Measurements from ENCODE around the gene VDR.
"Not testable (repeated sequence)": the region's sequence is repeated elsewhere in the genome, so short reads cannot be mapped to it uniquely, and the experiment has no call there.

Gene VDR

GRCh38 chr12:47824635-47825034 lies 80.2 kb downstream of the VDR start:
- no peak for DNase-seq

GRCh38 chr12:47824198-47824597 lies 80.6 kb downstream of the VDR start:
- DNase-seq: no peak

GRCh38 chr12:47823422-47824086 lies 81.2 kb downstream of the VDR start:
- no peak for DNase-seq

- DNase-seq: no peak
Measured at GRCh38 chr12:47822863-47823262, 81.9 kb downstream of the VDR start.

GRCh38 chr12:47822401-47822800 lies 82.4 kb downstream of the VDR start:
- DNase-seq: no peak

GRCh38 chr12:47821346-47821706 lies 83.5 kb downstream of the VDR start:
- DNase-seq: no peak

- no peak for DNase-seq
Measured at GRCh38 chr12:47820631-47821345, 84.0 kb downstream of the VDR start.

GRCh38 chr12:47819896-47820630 lies 84.7 kb downstream of the VDR start, which contains the start of gene HDAC7:
Gene HDAC7, minus strand, starts transcription at chr12:47819903. Its CDS starts 118 bp downstream, at chr12:47819785.
- no peak for DNase-seq

GRCh38 chr12:47819138-47819895 lies 85.5 kb downstream of the VDR start:
- DNase-seq: no peak

- no peak for DNase-seq
Measured at GRCh38 chr12:47818467-47819137, 86.2 kb downstream of the VDR start.

- DNase-seq: no peak
Measured at GRCh38 chr12:47818007-47818376, 86.8 kb downstream of the VDR start.

- no peak for DNase-seq
Measured at GRCh38 chr12:47817272-47818006, 87.4 kb downstream of the VDR start.

- no peak for DNase-seq
Measured at GRCh38 chr12:47816403-47817271, 88.2 kb downstream of the VDR start.

- DNase-seq: not testable (repeated sequence)
Measured at GRCh38 chr12:47815447-47815846, 89.3 kb downstream of the VDR start.

GRCh38 chr12:47814539-47815170 lies 90.1 kb downstream of the VDR start:
- no peak for DNase-seq

GRCh38 chr12:47813511-47814196 lies 91.1 kb downstream of the VDR start:
- DNase-seq: no peak

GRCh38 chr12:47812797-47813510 lies 91.8 kb downstream of the VDR start:
- no peak for DNase-seq

- DNase-seq: no peak
Measured at GRCh38 chr12:47811581-47812484, 93.0 kb downstream of the VDR start.

All from SHP77 treated with DMSO at 0.1 percent for 48 hours (cell line).